BLaER1 (cell line): ENCODE data around the gene PSMF1.
A peak's percentile ranks its signal among the peaks of the same experiment; 100 is the strongest.

Source experiments
- H3K27ac ChIP-seq: shearing (Covaris generic); formaldehyde crosslinking; 2 replicates; pipeline ENCODE4 v1.8.1; 2022
- H3K27me3 ChIP-seq: shearing (Covaris generic); formaldehyde crosslinking; 2 replicates; pipeline ENCODE4 v1.8.1; 2022
- H3K36me3 ChIP-seq: shearing (Covaris generic); formaldehyde crosslinking; 2 replicates; pipeline ENCODE4 v1.8.1; 2022
- H3K4me1 ChIP-seq: shearing (Covaris generic); formaldehyde crosslinking; 2 replicates; pipeline ENCODE4 v1.8.1; 2022
- H3K4me2 ChIP-seq: shearing (Covaris generic); formaldehyde crosslinking; 2 replicates; pipeline ENCODE4 v1.8.1; 2022
- H3K4me3 ChIP-seq: shearing (Covaris generic); formaldehyde crosslinking; 2 replicates; pipeline ENCODE4 v1.8.1; 2022
- H3K9ac ChIP-seq: shearing (Covaris generic); formaldehyde crosslinking; 2 replicates; pipeline ENCODE4 v1.8.1; 2022
- H3K9me3 ChIP-seq: shearing (Covaris generic); formaldehyde crosslinking; 2 replicates; pipeline ENCODE4 v1.8.1; 2022
- H4K20me1 ChIP-seq: shearing (Covaris generic); formaldehyde crosslinking; 2 replicates; pipeline ENCODE4 v1.8.1; 2022
- Cebpa-rat ChIP-seq: shearing (Covaris generic); IDR thresholded peaks from 2 replicates; pipeline ENCODE4 v1.8.1; 2022

Gene PSMF1

DNA sequence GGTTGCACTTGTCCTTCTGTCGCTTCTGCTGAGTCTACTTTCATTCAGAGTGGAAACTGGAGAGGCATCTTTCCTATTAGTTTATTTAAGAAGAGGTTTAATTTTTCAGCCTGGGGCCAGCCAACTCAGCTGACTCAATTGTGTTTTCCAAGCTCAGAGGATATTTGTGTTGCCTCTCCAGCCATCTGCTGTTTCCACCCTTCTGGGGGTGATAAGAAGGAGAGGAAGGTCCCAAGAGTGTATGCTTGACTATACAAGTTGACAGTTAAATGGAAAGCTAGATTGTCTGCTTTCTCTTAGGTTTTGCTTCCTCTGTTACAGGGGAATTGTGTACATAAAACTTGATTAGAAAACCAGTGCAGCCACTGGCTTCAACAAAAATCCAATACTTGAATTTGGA is 3.0 kb downstream of the PSMF1 start:
- Histone ChIP-seq H3K4me3 (no peak overlapping the region), H3K36me3 (peaks cover 37% of the 10 kb centered on the region), H3K27ac (no peak overlapping the region), H3K4me1 (peaks cover 51% of the 10 kb centered on the region), H3K4me2 (peak overlapping the region; percentile 85), H4K20me1 (peaks cover 56% of the 10 kb centered on the region), H3K9ac (no peak overlapping the region), H3K27me3 (no peaks in the 10 kb centered on the region), H3K9me3 (no peaks in the 10 kb centered on the region)
- TF ChIP-seq Cebpa-rat, result no peak

DNA sequence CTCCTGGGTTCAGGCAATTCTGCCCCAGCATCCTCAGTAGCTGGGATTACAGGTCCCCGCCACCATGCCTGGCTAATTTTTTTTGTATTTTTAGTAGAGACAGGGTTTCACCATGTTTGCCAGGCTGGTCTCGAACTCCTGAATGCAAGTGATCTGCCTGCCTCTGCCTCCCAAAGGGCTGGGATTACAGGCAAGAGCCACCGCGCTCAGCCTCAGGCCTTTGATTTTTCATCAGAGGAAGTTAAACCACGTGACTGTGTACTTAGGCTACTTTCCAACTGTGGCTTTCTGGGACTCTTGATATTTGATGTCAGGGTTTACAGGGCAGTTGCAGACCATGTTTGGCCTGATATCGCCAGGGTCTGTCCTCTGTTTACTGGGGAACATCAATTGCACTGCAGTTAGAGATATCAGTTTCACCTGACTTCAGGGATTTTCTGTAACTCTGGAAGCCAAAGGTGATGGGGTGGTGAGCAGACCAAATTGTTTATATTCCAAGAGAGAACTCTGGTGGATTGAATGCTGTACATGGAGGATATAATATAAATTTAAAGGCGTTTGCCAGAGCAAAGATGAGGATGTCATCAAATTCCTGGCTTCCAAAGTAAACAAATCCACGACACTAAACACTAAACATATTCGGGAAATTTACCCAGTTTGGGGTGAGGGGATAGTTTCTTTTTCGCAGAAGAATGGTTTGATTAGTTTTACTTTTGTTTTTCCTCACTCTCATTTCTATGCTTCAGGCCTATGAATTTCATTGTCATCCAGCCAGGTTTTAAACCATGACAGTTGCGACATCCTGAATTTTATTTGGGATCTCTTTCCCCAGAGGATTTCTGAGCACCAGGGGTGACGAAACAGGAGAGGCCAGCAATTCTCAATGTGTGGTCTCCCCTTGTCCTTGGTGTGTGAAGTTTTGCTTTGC is 4.2 kb downstream of the PSMF1 start:
- H3K27me3 ChIP-seq, result no peaks in the 10 kb centered on the region
- no peak overlapping the region for H3K4me3 ChIP-seq
- peak overlapping the region; percentile 85 for H3K4me2 ChIP-seq
- no peak overlapping the region for H3K27ac ChIP-seq
- H4K20me1 ChIP-seq, result peaks cover 64% of the 10 kb centered on the region
- H3K9ac ChIP-seq, result no peak overlapping the region
- H3K9me3 ChIP-seq, result no peaks in the 10 kb centered on the region
- H3K36me3 ChIP-seq, result peaks cover 49% of the 10 kb centered on the region
- H3K4me1 ChIP-seq, result peaks cover 47% of the 10 kb centered on the region
- no peak for TF ChIP-seq Cebpa-rat

DNA sequence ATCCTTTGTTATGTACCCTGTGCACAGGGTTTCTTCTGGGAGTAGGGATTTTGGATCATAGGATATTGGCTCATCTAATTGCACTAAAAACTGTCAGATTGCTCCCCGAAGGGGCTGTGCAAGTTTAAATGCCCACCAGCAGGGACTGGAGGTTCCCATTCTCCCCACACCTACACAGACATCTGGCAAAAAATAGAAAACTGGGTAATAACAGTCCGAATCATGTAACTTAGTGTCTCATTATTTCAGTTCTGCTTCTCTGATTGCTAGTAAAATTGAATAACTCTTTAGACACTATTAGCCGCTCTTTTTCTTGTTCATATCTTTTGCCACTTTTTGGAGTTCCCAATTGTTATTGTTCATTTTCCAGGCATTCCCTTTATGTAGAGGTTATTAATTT is 5.3 kb downstream of the PSMF1 start:
- peaks cover 42% of the 10 kb centered on the region for H3K4me1 ChIP-seq
- H3K9me3 ChIP-seq, result no peaks in the 10 kb centered on the region
- no peak overlapping the region for H3K4me3 ChIP-seq
- peaks cover 59% of the 10 kb centered on the region for H3K36me3 ChIP-seq
- no peak for TF ChIP-seq Cebpa-rat
- no peak overlapping the region for H3K9ac ChIP-seq
- no peaks in the 10 kb centered on the region for H3K27me3 ChIP-seq
- no peak overlapping the region for H3K4me2 ChIP-seq
- H4K20me1 ChIP-seq, result peaks cover 64% of the 10 kb centered on the region
- no peak overlapping the region for H3K27ac ChIP-seq

GRCh38 chr20:1124421-1124820 is 6.0 kb downstream of the PSMF1 start:
- H3K9ac ChIP-seq, result no peak overlapping the region
- peaks cover 38% of the 10 kb centered on the region for H3K4me1 ChIP-seq
- no peak overlapping the region for H3K4me2 ChIP-seq
- H3K36me3 ChIP-seq, result peaks cover 67% of the 10 kb centered on the region
- peaks cover 64% of the 10 kb centered on the region for H4K20me1 ChIP-seq
- H3K4me3 ChIP-seq, result no peak overlapping the region
- H3K27me3 ChIP-seq, result no peaks in the 10 kb centered on the region
- no peak for TF ChIP-seq Cebpa-rat
- H3K9me3 ChIP-seq, result no peaks in the 10 kb centered on the region
- no peak overlapping the region for H3K27ac ChIP-seq

DNA sequence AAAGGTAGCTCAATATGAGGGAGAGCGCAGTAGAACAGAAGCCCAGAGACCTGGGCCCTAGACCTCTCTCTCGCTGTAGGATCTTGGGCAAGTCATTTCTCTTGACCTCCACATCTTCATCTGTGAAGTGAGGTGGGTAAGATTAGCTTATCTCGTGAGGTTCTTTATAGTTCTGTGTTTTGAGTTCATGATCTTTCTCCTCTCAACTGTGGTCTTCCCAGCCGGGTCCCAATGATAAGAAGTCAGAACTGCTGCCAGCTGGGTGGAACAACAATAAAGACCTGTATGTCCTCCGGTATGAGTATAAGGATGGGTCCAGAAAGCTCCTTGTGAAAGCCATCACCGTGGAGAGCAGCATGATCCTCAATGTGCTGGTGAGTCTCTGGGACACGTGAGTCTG is 6.9 kb downstream of the PSMF1 start:
- no peak overlapping the region for H3K9ac ChIP-seq
- no peak for TF ChIP-seq Cebpa-rat
- peaks cover 29% of the 10 kb centered on the region for H3K4me1 ChIP-seq
- H3K36me3 ChIP-seq, result peaks cover 72% of the 10 kb centered on the region
- no peak overlapping the region for H3K4me3 ChIP-seq
- H4K20me1 ChIP-seq, result peaks cover 65% of the 10 kb centered on the region
- H3K9me3 ChIP-seq, result no peaks in the 10 kb centered on the region
- no peaks in the 10 kb centered on the region for H3K27me3 ChIP-seq
- H3K27ac ChIP-seq, result no peak overlapping the region
- H3K4me2 ChIP-seq, result no peak overlapping the region

DNA sequence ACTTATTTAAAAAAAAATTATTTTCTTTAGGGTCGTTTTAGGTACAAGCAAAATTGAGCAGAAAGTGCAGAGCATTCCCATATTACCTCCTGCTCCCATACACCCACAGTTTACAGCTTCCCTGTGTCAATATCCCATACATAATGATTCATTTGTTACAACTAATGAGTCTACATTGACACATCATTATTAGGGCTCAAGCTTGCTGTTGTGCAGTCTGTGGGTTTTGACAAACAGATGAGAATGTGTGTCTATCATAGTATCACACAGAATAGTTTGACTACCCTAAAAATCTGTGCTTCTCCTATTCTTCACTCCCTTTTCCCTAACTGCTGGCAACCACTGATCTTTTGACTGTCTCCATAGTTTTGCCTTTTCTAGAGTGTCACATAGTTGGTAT is 9.4 kb downstream of the PSMF1 start:
- Histone ChIP-seq H3K4me2 (no peak overlapping the region), H3K4me1 (peaks cover 4% of the 10 kb centered on the region), H3K27me3 (no peaks in the 10 kb centered on the region), H3K9ac (no peak overlapping the region), H3K9me3 (0 out of 2 replicates have a peak, but pooled peaks cover 7% of the 10 kb centered on the region), H3K27ac (no peak overlapping the region), H4K20me1 (peaks cover 67% of the 10 kb centered on the region), H3K4me3 (no peak overlapping the region), H3K36me3 (peaks cover 86% of the 10 kb centered on the region)
- TF ChIP-seq Cebpa-rat, result no peak

- TF ChIP-seq Cebpa-rat, result no peak
- H3K9me3 ChIP-seq, result 0 out of 2 replicates have a peak, but pooled peaks cover 7% of the 10 kb centered on the region
- no peaks in the 10 kb centered on the region for H3K4me1 ChIP-seq
- H3K27ac ChIP-seq, result no peak overlapping the region
- H3K27me3 ChIP-seq, result no peaks in the 10 kb centered on the region
- H3K36me3 ChIP-seq, result peaks cover 90% of the 10 kb centered on the region
- H3K9ac ChIP-seq, result no peak overlapping the region
- no peak overlapping the region for H3K4me2 ChIP-seq
- peaks cover 60% of the 10 kb centered on the region for H4K20me1 ChIP-seq
- no peak overlapping the region for H3K4me3 ChIP-seq
These were observed 11.8 kb downstream of the PSMF1 start for GRCh38 chr20:1130058-1130694.

DNA sequence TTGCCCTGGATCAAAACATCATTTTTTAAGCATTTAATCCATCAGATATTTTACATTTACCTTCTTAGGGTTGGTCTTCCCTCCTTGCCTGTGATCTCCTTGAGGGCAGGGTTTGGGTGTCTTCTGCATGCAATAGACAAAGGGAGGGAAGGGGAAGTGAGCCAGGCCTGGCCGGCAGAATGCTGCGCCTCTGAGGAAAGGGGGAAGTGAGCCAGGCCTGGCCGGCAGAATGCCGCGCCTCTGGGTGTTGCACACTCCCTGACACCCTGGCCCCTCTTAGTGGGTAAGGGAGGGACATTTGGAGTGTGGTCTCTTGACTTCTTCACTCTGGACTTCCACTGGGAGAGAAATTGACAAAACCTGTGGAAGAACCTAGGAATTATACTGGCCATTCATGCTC is 12.4 kb downstream of the PSMF1 start:
- Histone ChIP-seq H4K20me1 (peaks cover 55% of the 10 kb centered on the region), H3K9me3 (0 out of 2 replicates have a peak, but pooled peaks cover 7% of the 10 kb centered on the region), H3K27ac (no peak overlapping the region), H3K36me3 (peaks cover 90% of the 10 kb centered on the region), H3K9ac (no peak overlapping the region), H3K27me3 (no peaks in the 10 kb centered on the region), H3K4me2 (no peak overlapping the region), H3K4me3 (no peak overlapping the region), H3K4me1 (no peaks in the 10 kb centered on the region)
- TF ChIP-seq Cebpa-rat, result no peak

DNA sequence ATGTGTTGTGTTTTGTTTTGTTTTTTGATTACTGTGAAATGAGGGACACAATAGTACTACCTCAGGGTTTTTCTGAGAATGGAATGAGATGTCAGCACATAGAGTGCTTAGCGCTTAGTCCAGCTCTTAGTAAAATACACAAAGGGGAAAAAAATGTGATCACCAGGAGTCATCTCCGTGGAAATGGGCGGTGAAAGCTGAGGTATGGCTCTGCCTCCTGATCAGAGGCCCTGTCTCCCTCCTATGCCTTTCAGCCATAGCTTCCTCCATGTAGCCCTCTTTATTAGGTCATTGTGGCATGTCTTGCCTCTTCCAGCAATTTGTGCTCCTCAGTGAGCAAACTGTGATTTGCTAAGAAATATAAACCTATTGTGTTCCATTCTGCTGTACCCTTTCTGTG is 13.0 kb downstream of the PSMF1 start:
- 0 out of 2 replicates have a peak, but pooled peaks cover 7% of the 10 kb centered on the region for H3K9me3 ChIP-seq
- H3K27me3 ChIP-seq, result no peaks in the 10 kb centered on the region
- no peak overlapping the region for H3K9ac ChIP-seq
- H4K20me1 ChIP-seq, result peaks cover 50% of the 10 kb centered on the region
- H3K4me2 ChIP-seq, result no peak overlapping the region
- TF ChIP-seq Cebpa-rat, result no peak
- peaks cover 90% of the 10 kb centered on the region for H3K36me3 ChIP-seq
- H3K4me1 ChIP-seq, result no peaks in the 10 kb centered on the region
- no peak overlapping the region for H3K27ac ChIP-seq
- H3K4me3 ChIP-seq, result no peak overlapping the region

DNA sequence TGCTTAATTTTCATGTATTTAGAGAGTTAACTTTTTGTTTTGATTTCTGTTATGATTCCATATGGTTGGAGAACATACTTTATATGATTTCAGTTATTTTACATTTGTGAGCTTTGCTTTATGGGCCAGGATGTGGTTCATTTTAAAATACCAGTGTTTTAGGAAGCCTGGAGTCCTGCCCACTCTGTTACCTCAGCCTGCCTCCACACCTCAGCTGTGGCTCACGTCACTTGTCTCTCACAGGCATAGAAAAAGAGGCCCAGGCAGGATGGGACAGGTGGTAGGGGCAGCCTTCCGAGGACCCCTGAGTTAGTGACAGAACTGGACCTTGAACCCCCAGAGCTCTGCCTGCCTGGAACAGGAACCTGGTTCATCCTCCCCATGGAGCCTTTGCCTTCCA is 16.0 kb downstream of the PSMF1 start:
- peaks cover 90% of the 10 kb centered on the region for H3K36me3 ChIP-seq

More for the DNA sequence above, 16.0 kb downstream of the PSMF1 start:
- Histone ChIP-seq H4K20me1 (peaks cover 42% of the 10 kb centered on the region), H3K27ac (no peak overlapping the region), H3K4me1 (no peaks in the 10 kb centered on the region), H3K4me2 (no peak overlapping the region), H3K9ac (no peak overlapping the region), H3K9me3 (0 out of 2 replicates have a peak, but pooled peaks cover 7% of the 10 kb centered on the region), H3K27me3 (no peaks in the 10 kb centered on the region), H3K4me3 (no peak overlapping the region)
- TF ChIP-seq Cebpa-rat, result no peak
